ENCODE data around the gene UPF2. TPM values are rescaled to one million over a fixed set of nuclear protein-coding genes. Genes with fewer than 3 reads are reported as not detected.

Gene UPF2
- total RNA-seq, 4 donors from 2014 or later = 16.5 to 28.6 (median 23.1) TPM

- Histone ChIP-seq H3K36me3 (no peaks in the 10 kb centered on the region), H3K27ac (no peak overlapping the region), H3K9me3 (no peaks in the 10 kb centered on the region), H3K4me1 (peaks cover 13 to 26% (median 23%) of the 10 kb centered on the region in 4 donors), H3K27me3 (no peaks in the 10 kb centered on the region), H3K4me3 (no peak overlapping the region)
- DNase-seq = no peak
- 88% methylated on average over 19 of the region's 19 CpGs; no CpG with 5 or more reads in 1 of the 2 donors for WGBS, 2 donors (ENCODE audit: low coverage in 1 of 2)
- intact Hi-C loops (cut with DNase I; ENCODE audit: low total_unique reads) = no loop called here
- in situ Hi-C loops (cut with MboI; ENCODE audit: low pct_ligation_motif_present in 1 of 4, low pct_unique_long_range_greater_than_20kb in 1 of 4, low sequenced_read_pairs in 3 of 4) = no loop called here
- no peak for TF ChIP-seq EP300 (IDR thresholded peaks at IDR 0.05; ENCODE audit: low read depth)
- TF ChIP-seq CTCF (IDR thresholded peaks at IDR 0.05) = no peak
- TF ChIP-seq POLR2A (IDR thresholded peaks at IDR 0.05) = no peak
These were observed 165.6 kb downstream of the UPF2 start for GRCh38 chr10:11876805-11877590.

GRCh38 chr10:11876324-11876723 is 166.3 kb downstream of the UPF2 start:
- intact Hi-C loops (cut with DNase I; ENCODE audit: low total_unique reads) = no loop called here
- in situ Hi-C loops (cut with MboI; ENCODE audit: low pct_ligation_motif_present in 1 of 4, low pct_unique_long_range_greater_than_20kb in 1 of 4, low sequenced_read_pairs in 3 of 4) = no loop called here
- no peak for DNase-seq
- Histone ChIP-seq H3K4me3 (no peak overlapping the region), H3K36me3 (no peaks in the 10 kb centered on the region), H3K27me3 (no peaks in the 10 kb centered on the region), H3K4me1 (peaks cover 13 to 26% (median 23%) of the 10 kb centered on the region in 4 donors), H3K27ac (peak overlapping the region; percentile 52 to 69 (median 62)), H3K9me3 (no peaks in the 10 kb centered on the region)
- no peak for TF ChIP-seq POLR2AphosphoS5 (IDR thresholded peaks at IDR 0.05)
- no peak for TF ChIP-seq EP300 (IDR thresholded peaks at IDR 0.05; ENCODE audit: low read depth)
- no peak for TF ChIP-seq CTCF (IDR thresholded peaks at IDR 0.05)
- no peak for TF ChIP-seq POLR2A (IDR thresholded peaks at IDR 0.05)
- 91% methylated on average over 6 of the region's 6 CpGs; no CpG with 5 or more reads in 1 of the 2 donors for WGBS, 2 donors (ENCODE audit: low coverage in 1 of 2)

GRCh38 chr10:11875494-11876281 is 166.9 kb downstream of the UPF2 start:
- intact Hi-C loops (cut with DNase I; ENCODE audit: low total_unique reads) (no loop called here), in situ Hi-C loops (cut with MboI; ENCODE audit: low pct_ligation_motif_present in 1 of 4, low pct_unique_long_range_greater_than_20kb in 1 of 4, low sequenced_read_pairs in 3 of 4) (no loop called here)
- H3K9me3 ChIP-seq = no peaks in the 10 kb centered on the region
- DNase-seq = peak; percentile 89
- no peaks in the 10 kb centered on the region for H3K36me3 ChIP-seq
- peaks cover 13 to 26% (median 23%) of the 10 kb centered on the region in 4 donors for H3K4me1 ChIP-seq
- no peak for TF ChIP-seq EP300 (IDR thresholded peaks at IDR 0.05; ENCODE audit: low read depth)
- TF ChIP-seq POLR2AphosphoS5 (IDR thresholded peaks at IDR 0.05) = peak in 2 of 3 donors; percentile 57
- H3K4me3 ChIP-seq = no peak overlapping the region
- no peaks in the 10 kb centered on the region for H3K27me3 ChIP-seq
- 64% methylated on average over 12 of the region's 17 CpGs; no CpG with 5 or more reads in 1 of the 2 donors for WGBS, 2 donors (ENCODE audit: low coverage in 1 of 2)
- peak overlapping the region; percentile 52 to 69 (median 68) for H3K27ac ChIP-seq

GRCh38 chr10:11874568-11875493 is 167.8 kb downstream of the UPF2 start:
- H3K4me3 ChIP-seq = no peak overlapping the region
- intact Hi-C loops (cut with DNase I; ENCODE audit: low total_unique reads) (no loop called here), in situ Hi-C loops (cut with MboI; ENCODE audit: low pct_ligation_motif_present in 1 of 4, low pct_unique_long_range_greater_than_20kb in 1 of 4, low sequenced_read_pairs in 3 of 4) (no loop called here)
- peak overlapping the region; percentile 52 to 69 (median 60) for H3K27ac ChIP-seq
- peaks cover 13 to 26% (median 23%) of the 10 kb centered on the region in 4 donors for H3K4me1 ChIP-seq
- no peaks in the 10 kb centered on the region for H3K27me3 ChIP-seq
- DNase-seq = no peak
- TF ChIP-seq EP300 (IDR thresholded peaks at IDR 0.05; ENCODE audit: low read depth) (no peak), POLR2AphosphoS5 (IDR thresholded peaks at IDR 0.05) (no peak), POLR2A (IDR thresholded peaks at IDR 0.05) (no peak), CTCF (IDR thresholded peaks at IDR 0.05) (no peak)
- no peaks in the 10 kb centered on the region for H3K9me3 ChIP-seq
- H3K36me3 ChIP-seq = no peaks in the 10 kb centered on the region
- WGBS, 2 donors (ENCODE audit: low coverage in 1 of 2) = 49% methylated on average over 20 of the region's 20 CpGs; no CpG with 5 or more reads in 1 of the 2 donors

Measured in transverse colon (tissue), 4 donors.